Sigmoid colon (tissue), 7 donors: Measurements from ENCODE around the gene TSPOAP1. TPM values are rescaled to one million over a fixed set of nuclear protein-coding genes. Genes with fewer than 3 reads are reported as not detected.

Source experiments
- DNase-seq: peaks from one replicate; pipeline ENCODE4 v3.0.0-alpha.2; 2019
- H3K27ac ChIP-seq, 4 donors: fragments of 200-600 bp; sonication (generic); one replicate each; pipeline ENCODE4 v1.5.1; 2016 to 2019; ENCODE audit warnings: mild to moderate bottlenecking in 1 of 4
- H3K27me3 ChIP-seq, 3 donors: fragments of 200-600 bp; sonication (generic); one replicate each; pipeline ENCODE4 v1.5.1; 2019; ENCODE audit warnings: mild to moderate bottlenecking in 1 of 3
- H3K36me3 ChIP-seq, 4 donors: fragments of 200-600 bp; sonication (generic); one replicate each; pipeline ENCODE4 v1.5.1; 2016 to 2019
- H3K4me1 ChIP-seq, 4 donors: fragments of 200-600 bp; sonication (generic); one replicate each; pipeline ENCODE4 v1.5.1; 2017 to 2019
- H3K4me3 ChIP-seq, 4 donors: fragments of 200-600 bp; sonication (generic); one replicate each; pipeline ENCODE4 v1.5.1; 2017 to 2019; ENCODE audit warnings: mild to moderate bottlenecking in 2 of 4, moderate library complexity in 1 of 4
- H3K9me3 ChIP-seq, 4 donors: fragments of 200-600 bp in 3 of 4; sonication (generic) in 3 of 4; one replicate each; pipeline versions ENCODE4 v1.5.1 to v1.6.1; 2013 to 2019
- EP300 ChIP-seq, 4 donors: sonication (generic); formaldehyde crosslinking; IDR thresholded peaks; one replicate each; pipeline ENCODE4 v1.6.1; 2017; ENCODE audit warnings: antibody characterized with exemption in 4 of 4
- POLR2A ChIP-seq, 2 donors: fragments of 450-650 bp; IDR thresholded peaks; one replicate each; pipeline ENCODE4 v1.6.1; 2016; ENCODE audit warnings: antibody characterized with exemption in 2 of 2, mild to moderate bottlenecking in 2 of 2, moderate library complexity in 2 of 2
- POLR2AphosphoS5 ChIP-seq, 4 donors: sonication (generic); formaldehyde crosslinking; IDR thresholded peaks; one replicate each; pipeline ENCODE4 v1.6.1; 2017; ENCODE audit warnings: antibody characterized with exemption in 4 of 4
- WGBS, 2 donors: extraction: QIAGEN DNeasy Blood & Tissue Kit; methylation state at CpG; one replicate each; pipeline ENCODE4 v1.1.7; 2013; 5-methylcytosine and 5-hydroxymethylcytosine counted together
- intact Hi-C: fragments of 100-400 bp; cut with DNase I; formaldehyde crosslinking; loops from one replicate; pipeline ENCODE4 v1.15.1; 2023
- polyA plus RNA-seq, 3 donors: library from polyadenylated mRNA; stranded (reverse); fragments of 200-250 nt; gene quantifications; one replicate each; pipeline ENCODE4 v1.2.3, GENCODE V29; 2013
- total RNA-seq, 4 donors: library from RNA; depleted of rRNA; stranded (reverse); fragments of >200 nt; gene quantifications; one replicate each; pipeline ENCODE4 v1.1.0, GENCODE V29; 2016
- TF ChIP-seq, protein P1 (sequence below), 4 experiments: fragments of 450-650 bp in 3 of 4; fragments of 200-600 bp in 1 of 4; IDR thresholded peaks; one replicate each; pipeline ENCODE4 v1.5.1; 2016 to 2019; ENCODE audit warnings: antibody characterized with exemption in 4 of 4, mild to moderate bottlenecking in 3 of 4, moderate library complexity in 2 of 4
- donor health status: healthy with polysubstance abuse.
- donor health status: Bipolar disorder and iron deficiency.
- donor health status: healthy.

Gene TSPOAP1
- total and polyA plus RNA-seq, 7 donors, result 0.69 to 28.4 (median 12.5) TPM

- H3K4me1 ChIP-seq, result peaks cover 0 to 8% (median 5%) of the 10 kb centered on the region in 4 donors
- DNase-seq, result no peak
- WGBS, 2 donors, result 43 to 63% methylated on average over 4 of the region's 4 CpGs
- intact Hi-C loops, result no loop called here
- no peaks in the 10 kb centered on the region for H3K9me3 ChIP-seq
- peaks cover 0 to 15% (median 0%) of the 10 kb centered on the region in 3 donors for H3K27me3 ChIP-seq
- H3K36me3 ChIP-seq, result no peaks in the 10 kb centered on the region
- no peak overlapping the region for H3K27ac ChIP-seq
- TF ChIP-seq, protein P1, sequence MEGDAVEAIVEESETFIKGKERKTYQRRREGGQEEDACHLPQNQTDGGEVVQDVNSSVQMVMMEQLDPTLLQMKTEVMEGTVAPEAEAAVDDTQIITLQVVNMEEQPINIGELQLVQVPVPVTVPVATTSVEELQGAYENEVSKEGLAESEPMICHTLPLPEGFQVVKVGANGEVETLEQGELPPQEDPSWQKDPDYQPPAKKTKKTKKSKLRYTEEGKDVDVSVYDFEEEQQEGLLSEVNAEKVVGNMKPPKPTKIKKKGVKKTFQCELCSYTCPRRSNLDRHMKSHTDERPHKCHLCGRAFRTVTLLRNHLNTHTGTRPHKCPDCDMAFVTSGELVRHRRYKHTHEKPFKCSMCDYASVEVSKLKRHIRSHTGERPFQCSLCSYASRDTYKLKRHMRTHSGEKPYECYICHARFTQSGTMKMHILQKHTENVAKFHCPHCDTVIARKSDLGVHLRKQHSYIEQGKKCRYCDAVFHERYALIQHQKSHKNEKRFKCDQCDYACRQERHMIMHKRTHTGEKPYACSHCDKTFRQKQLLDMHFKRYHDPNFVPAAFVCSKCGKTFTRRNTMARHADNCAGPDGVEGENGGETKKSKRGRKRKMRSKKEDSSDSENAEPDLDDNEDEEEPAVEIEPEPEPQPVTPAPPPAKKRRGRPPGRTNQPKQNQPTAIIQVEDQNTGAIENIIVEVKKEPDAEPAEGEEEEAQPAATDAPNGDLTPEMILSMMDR (IDR thresholded peaks at IDR 0.05), result no peak
- TF ChIP-seq POLR2AphosphoS5 (IDR thresholded peaks at IDR 0.05), result no peak
- TF ChIP-seq EP300 (IDR thresholded peaks at IDR 0.05), result no peak
- TF ChIP-seq POLR2A (IDR thresholded peaks at IDR 0.05), result no peak
- H3K4me3 ChIP-seq, result peak overlapping the region in 2 of 4 donors; percentile 37 to 48
These were observed 1.4 kb upstream of the TSPOAP1 start for GRCh38 chr17:58329810-58330537.

DNA sequence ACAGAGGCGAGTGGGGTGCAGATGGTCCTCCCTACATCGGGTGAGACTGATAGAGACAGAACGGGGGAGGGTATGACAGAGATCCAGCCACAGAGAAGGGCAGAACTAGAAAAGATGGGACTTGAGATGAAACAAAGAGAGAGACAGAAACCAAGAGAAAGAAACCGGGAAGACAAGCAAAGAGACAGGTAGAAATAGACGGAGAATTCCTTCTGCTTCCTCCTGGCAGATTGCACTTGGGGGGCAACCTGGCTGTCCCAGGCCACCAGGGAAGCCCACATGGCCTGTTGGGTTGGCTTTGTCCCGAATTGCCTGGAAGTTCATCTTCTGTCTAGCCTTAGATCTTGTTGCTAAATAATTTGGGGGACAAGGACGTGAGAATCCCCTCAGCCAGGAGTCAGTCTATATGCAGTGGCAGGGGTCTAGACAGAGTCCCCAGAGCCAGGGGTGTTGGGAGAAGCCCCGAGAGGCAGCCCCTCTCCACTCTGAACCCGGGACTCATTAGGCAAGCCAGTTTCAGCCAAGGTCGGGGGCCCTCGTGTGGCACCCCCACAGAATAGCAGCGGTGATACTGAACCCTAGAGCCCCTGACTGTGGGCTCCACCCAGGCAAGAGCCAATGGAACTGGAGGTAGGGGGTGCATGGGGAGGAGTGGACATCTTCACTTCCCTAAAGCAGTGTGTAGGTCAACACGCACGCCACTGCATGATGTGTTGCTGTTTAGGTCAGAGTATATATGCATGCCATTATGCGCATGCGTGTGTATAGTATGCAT, 627 bp upstream of the TSPOAP1 start:
- 31 to 65% methylated on average over 16 of the region's 16 CpGs for WGBS, 2 donors
- TF ChIP-seq POLR2AphosphoS5 (IDR thresholded peaks at IDR 0.05) (peak in 2 of 4 donors; percentile 17 to 44), EP300 (IDR thresholded peaks at IDR 0.05) (no peak), POLR2A (IDR thresholded peaks at IDR 0.05) (no peak)
- no peak for DNase-seq
- Histone ChIP-seq H3K27ac (no peak overlapping the region), H3K27me3 (peaks cover 0 to 20% (median 0%) of the 10 kb centered on the region in 3 donors), H3K36me3 (no peaks in the 10 kb centered on the region), H3K9me3 (no peaks in the 10 kb centered on the region), H3K4me1 (peaks cover 0 to 13% (median 11%) of the 10 kb centered on the region in 4 donors), H3K4me3 (no peak overlapping the region)
- intact Hi-C loops, result no loop called here

- Histone ChIP-seq H3K27ac (no peak overlapping the region), H3K9me3 (no peaks in the 10 kb centered on the region), H3K4me1 (peaks cover 0 to 26% (median 22%) of the 10 kb centered on the region in 4 donors), H3K4me3 (no peak overlapping the region), H3K27me3 (peaks cover 0 to 12% (median 0%) of the 10 kb centered on the region in 3 donors), H3K36me3 (no peaks in the 10 kb centered on the region)
- TF ChIP-seq POLR2AphosphoS5 (IDR thresholded peaks at IDR 0.05) (no peak), POLR2A (IDR thresholded peaks at IDR 0.05) (no peak), EP300 (IDR thresholded peaks at IDR 0.05) (no peak)
- TF ChIP-seq, protein P1 (IDR thresholded peaks at IDR 0.05), result no peak
- DNase-seq, result no peak
- intact Hi-C loops, result no loop called here
- 64 to 83% methylated on average over 19 of the region's 19 CpGs for WGBS, 2 donors
These were observed 1.0 kb downstream of the TSPOAP1 start for GRCh38 chr17:58327363-58328194.

DNA sequence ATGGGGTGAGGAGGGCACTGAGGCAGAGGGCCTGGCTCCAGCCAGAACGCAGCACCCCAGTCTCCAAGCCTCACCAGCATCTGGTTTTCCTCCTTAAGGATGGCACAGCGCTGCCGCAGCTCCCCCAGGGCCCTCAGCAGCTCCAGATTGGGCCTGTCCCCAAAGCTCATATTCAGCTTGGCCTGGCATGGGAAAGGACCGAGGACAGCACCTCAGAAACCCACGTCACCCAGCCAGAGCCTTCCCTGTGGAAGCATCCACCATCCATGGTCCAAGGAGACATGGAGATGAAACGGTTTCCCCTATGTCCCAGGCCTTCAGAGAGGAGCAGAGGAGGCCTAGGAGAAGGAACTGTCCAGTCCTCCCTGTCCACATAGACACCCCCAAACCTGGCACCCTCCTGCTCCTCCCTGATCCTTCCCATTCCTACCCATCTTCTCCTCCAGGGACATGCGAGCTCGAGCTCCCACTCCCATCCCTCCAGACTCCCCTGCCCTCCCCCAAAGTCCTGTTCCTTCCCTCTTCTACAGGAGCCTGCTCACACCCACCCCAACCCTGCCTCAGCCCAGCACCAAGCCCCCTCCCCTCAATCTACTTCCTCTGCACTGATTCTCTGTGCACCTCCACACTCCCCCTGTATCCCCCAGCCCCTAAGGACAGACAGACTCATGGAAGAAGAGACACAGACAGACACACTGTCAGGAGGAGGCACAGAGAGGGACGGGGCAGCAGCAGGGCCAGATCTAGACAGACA, 1.8 kb downstream of the TSPOAP1 start:
- no peak overlapping the region for H3K4me3 ChIP-seq
- peaks cover 0 to 6% (median 0%) of the 10 kb centered on the region in 4 donors for H3K36me3 ChIP-seq
- intact Hi-C loops, result no loop called here
- no peaks in the 10 kb centered on the region for H3K9me3 ChIP-seq
- 86 to 88% methylated on average over 9 of the region's 9 CpGs for WGBS, 2 donors
- H3K4me1 ChIP-seq, result peaks cover 0 to 26% (median 22%) of the 10 kb centered on the region in 4 donors
- peaks cover 0 to 6% (median 0%) of the 10 kb centered on the region in 3 donors for H3K27me3 ChIP-seq
- TF ChIP-seq POLR2AphosphoS5 (IDR thresholded peaks at IDR 0.05), result no peak
- TF ChIP-seq EP300 (IDR thresholded peaks at IDR 0.05), result no peak
- TF ChIP-seq, protein P1 (IDR thresholded peaks at IDR 0.05), result no peak
- no peak for TF ChIP-seq POLR2A (IDR thresholded peaks at IDR 0.05)
- H3K27ac ChIP-seq, result no peak overlapping the region
- no peak for DNase-seq
